Measurements from ENCODE around the gene ADSS2. TPM values are rescaled to one million over a fixed set of nuclear protein-coding genes. Genes with fewer than 3 reads are reported as not detected.
"Not testable (repeated sequence)": the region's sequence is repeated elsewhere in the genome, so short reads cannot be mapped to it uniquely, and the experiment has no call there.

The ADSS2 gene
- total RNA-seq, 1 donor from 2014 or later, result 9.3 TPM

GRCh38 chr1:244368279-244368678, 83.4 kb downstream of the ADSS2 start:
- ATAC-seq (no peak), DNase-seq (ENCODE audit: low spot score) (no peak)

- no peak for ATAC-seq
- no peak for DNase-seq (ENCODE audit: low spot score)
These were observed 84.2 kb downstream of the ADSS2 start for GRCh38 chr1:244367399-244368114.

GRCh38 chr1:244365809-244366208, 85.9 kb downstream of the ADSS2 start:
- DNase-seq (ENCODE audit: low spot score), result no peak

GRCh38 chr1:244365262-244365661, 86.4 kb downstream of the ADSS2 start:
- DNase-seq (ENCODE audit: low spot score); ATAC-seq: not testable (repeated sequence)

More at GRCh38 chr1:244365809-244366208, 85.9 kb downstream of the ADSS2 start:
- ATAC-seq, result no peak

- no peak for ATAC-seq
- no peak for DNase-seq (ENCODE audit: low spot score)
These were observed 89.2 kb downstream of the ADSS2 start for GRCh38 chr1:244362476-244362875.

GRCh38 chr1:244361764-244362473, 89.8 kb downstream of the ADSS2 start:
- DNase-seq (ENCODE audit: low spot score) (no peak), ATAC-seq (no peak)

Other genes with a start within 250 kb of the ADSS2 start
- gene CATSPERE, start 9.4 kb upstream of the ADSS2 start, total RNA-seq, result 1.2 TPM
- gene DESI2, start 201.2 kb upstream of the ADSS2 start, total RNA-seq, result 8.4 TPM